Activated CD8-positive, alpha-beta memory T cell treated with anti-CD3 and anti-CD28 coated beads for 36 hours (primary cell): ENCODE measurements around the gene PHTF1. TPM values are rescaled to one million over a fixed set of nuclear protein-coding genes. Genes with fewer than 3 reads are reported as not detected.

Experiments used
- CTCF ChIA-PET: fragments of 350-600 bp; sonication (Branson Sonifier 250); formaldehyde crosslinking; loops from one replicate; lab custom pipeline; 2021; ENCODE audit warnings: antibody characterized with exemption; lab: Charles Lee
- POLR2A ChIA-PET: fragments of 350-600 bp; sonication (Branson Sonifier 250); formaldehyde crosslinking; loops from one replicate; lab custom pipeline; 2021; ENCODE audit warnings: antibody characterized with exemption; lab: Charles Lee
- total RNA-seq, 2 experiments: library from RNA; stranded (reverse); gene quantifications; one replicate each; pipeline ENCODE4 v1.2.3, GENCODE V29; 2021

Gene PHTF1
- total RNA-seq, 2 experiments from 2014 or later, result 19.7 to 22.1 TPM

GRCh38 chr1:113653741-113654140 is 105.5 kb downstream of the PHTF1 start:
- ChIA-PET CTCF (no interaction called here), POLR2A (no interaction called here)

- CTCF ChIA-PET, result no interaction called here
- POLR2A ChIA-PET, result no interaction called here
Observed at GRCh38 chr1:113652771-113653170, 106.5 kb downstream of the PHTF1 start.

- CTCF ChIA-PET, result no interaction called here
- POLR2A ChIA-PET, result no interaction called here
Observed at GRCh38 chr1:113648478-113648877, 110.8 kb downstream of the PHTF1 start.

GRCh38 chr1:113647164-113647563 is 112.1 kb downstream of the PHTF1 start:
- CTCF ChIA-PET, result no interaction called here

More at GRCh38 chr1:113647164-113647563, 112.1 kb downstream of the PHTF1 start:
- POLR2A ChIA-PET, result no interaction called here

Other genes starting within 250 kb of the PHTF1 start
- gene RSBN1, start 53.0 kb upstream of the PHTF1 start, total RNA-seq, result 10 to 100 TPM; 14.4 to 15.3 TPM
- gene PTPN22, start 112.2 kb upstream of the PHTF1 start, total RNA-seq, result 10 to 100 TPM; 71.6 to 73.3 TPM
- under 1 TPM; 0.74 to 0.82 TPM for gene BCL2L15, start 128.1 kb upstream of the PHTF1 start, total RNA-seq
- gene AP4B1, start 145.3 kb upstream of the PHTF1 start, total RNA-seq, result 10 to 100 TPM; 35.1 to 37.0 TPM
- gene DCLRE1B, start 145.8 kb upstream of the PHTF1 start, total RNA-seq, result 10 to 100 TPM; 33.2 to 33.9 TPM
- 10 to 100 TPM; 60.7 to 61.7 TPM for gene HIPK1, start 169.8 kb upstream of the PHTF1 start, total RNA-seq
- gene OLFML3, start 220.0 kb upstream of the PHTF1 start, total RNA-seq, result under 1 TPM; 0.15 to 0.17 TPM